Activated T-helper 1 cell treated with anti-CD3 and anti-CD28 coated beads, Interleukin-2, amount 50 U/mL, for 16 hours (primary cell): Measurements from ENCODE around the gene ZNF217.
"Not testable (repeated sequence)": the region's sequence is repeated elsewhere in the genome, so short reads cannot be mapped to it uniquely, and the experiment has no call there.

ENCODE experiments used
- DNase-seq, 2 donors: peaks; one replicate each; pipeline ENCODE4 v3.0.0-alpha.2; 2020; ENCODE audit warnings: low read depth in 1 of 2, low spot score in 1 of 2

The ZNF217 gene

DNA sequence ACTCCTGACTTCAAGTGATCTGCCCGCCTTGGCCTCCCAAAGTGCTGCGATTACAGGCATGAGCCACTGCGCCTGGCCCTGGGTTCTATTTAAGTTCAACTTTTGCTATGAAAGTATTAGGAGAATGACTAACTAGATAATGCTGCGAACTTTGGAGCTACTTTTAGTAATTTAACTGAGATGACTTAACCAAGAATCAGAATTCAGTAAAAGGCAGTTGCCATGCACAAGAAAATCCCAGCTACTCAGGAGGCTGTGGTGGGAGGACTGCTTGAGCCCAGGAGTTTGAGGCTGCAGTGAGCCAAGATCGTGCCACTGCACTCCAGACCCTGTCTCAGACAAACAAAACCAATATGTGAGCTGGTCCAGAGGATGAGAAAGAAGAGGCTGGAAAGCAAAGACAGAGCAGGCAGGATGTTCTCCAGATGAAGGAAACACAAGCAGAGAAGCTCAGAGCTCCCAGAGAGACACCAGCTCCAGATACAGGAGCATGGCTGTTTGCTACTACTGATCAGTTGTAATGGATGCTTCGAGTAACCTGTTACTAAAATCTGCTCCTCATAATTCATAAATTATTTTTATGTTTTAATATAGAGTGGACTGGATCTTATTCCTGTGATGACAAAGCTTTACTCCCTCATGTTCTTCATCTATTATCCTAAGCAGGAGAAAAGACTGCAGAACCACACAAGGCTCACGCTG is 23.9 kb downstream of the ZNF217 start:
- no peak for DNase-seq

DNA sequence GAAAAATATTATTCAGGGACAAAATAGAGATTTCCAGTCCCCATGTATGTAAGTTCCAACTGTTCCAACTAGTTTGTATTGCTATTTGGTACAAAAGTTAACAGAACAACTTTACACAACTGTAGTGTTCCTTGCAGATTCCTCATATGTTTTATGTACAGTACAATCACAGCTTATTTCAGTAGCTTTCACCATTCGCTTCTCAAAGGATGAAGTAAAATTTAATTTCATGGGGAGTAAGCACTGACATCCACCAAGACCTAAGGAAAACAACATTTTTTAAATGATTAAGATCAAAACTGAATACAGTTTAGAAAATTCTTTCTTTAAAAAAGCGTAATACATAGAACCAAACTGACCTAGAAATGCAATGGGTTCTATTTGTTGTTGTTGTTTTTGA is 24.6 kb downstream of the ZNF217 start:
- no peak for DNase-seq

DNA sequence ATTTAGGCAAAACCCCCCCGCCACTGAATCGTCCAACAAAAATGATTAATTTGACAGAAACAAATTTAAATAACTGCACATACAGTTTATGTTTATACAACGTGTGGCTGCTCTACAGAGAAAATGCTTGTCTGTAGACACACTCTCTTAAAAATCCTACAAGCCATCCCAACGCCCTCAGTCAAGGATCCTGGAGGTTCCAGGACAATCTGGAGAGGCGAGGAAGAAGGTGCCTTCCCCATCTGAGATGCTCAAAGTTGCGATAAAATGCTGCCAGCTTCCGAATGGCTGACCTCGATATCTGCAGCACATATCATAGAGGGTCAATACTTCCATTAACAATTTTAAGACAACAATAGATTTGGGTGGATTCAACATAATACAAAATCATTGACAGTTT is 25.3 kb downstream of the ZNF217 start:
- DNase-seq = no peak

DNA sequence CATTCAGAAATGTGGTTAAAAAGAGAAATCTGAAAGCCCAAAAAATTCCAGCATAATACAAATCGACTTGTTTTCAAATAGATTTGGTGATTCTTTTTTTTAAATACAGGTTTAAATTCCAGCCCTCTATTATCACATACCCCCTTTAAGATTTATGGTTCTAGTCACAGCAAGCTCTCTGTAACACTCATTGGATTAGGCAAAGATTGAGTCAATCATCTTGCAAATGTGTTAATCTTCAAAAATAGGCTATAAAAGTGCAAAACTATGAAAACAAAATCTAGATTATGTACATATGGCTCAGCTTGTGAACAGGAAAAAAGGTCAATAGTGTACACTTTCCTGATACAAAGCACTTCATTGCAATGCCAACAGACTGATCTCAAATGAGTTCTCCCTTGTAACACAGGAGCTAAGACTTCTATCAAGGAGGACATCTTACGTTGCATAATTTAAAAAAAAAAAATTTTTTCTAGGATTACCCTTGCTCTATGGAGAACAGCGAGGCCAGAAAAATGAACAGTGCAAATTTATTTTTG is 26.2 kb downstream of the ZNF217 start:
- DNase-seq = no peak

DNA sequence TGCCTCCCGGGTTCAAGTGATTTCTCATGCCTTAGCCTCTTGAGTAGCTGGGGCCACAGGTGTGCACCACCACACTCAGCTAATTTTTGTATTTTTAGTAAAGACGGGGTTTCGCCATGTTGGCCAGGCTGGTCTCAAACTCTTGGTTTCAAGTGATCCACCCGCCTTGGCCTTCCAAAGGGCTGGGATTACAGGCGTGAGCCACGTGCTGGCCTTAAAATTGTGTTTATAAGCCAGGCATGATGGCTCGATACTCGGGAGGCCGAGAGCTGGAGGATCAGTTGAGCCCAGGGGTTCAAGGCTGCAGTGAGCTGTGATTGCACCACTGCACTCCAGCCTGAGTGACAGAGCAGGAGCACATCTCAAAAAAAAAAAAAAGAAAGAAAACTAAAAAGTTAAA is 27.0 kb downstream of the ZNF217 start:
- DNase-seq = not testable (repeated sequence)

DNA sequence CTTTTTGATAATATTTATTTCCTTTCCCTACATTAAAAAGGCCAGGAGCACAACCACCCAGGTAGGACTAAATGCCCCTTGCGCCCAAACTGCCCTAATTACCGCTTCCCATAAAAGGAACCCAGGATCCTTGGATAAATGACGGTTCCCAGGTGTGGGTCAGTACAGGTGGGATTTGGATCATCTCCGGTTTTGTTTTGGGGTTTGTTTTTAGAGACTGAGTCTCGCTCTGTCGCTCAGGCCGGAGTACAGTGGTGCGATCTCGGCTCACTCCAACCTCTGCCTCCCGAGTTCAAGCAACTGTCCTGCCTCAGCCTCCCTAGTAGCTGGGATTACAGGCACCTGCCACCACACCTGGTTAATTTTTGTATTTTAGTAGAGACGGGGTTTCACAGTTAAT is 28.4 kb downstream of the ZNF217 start:
- DNase-seq = no peak

DNA sequence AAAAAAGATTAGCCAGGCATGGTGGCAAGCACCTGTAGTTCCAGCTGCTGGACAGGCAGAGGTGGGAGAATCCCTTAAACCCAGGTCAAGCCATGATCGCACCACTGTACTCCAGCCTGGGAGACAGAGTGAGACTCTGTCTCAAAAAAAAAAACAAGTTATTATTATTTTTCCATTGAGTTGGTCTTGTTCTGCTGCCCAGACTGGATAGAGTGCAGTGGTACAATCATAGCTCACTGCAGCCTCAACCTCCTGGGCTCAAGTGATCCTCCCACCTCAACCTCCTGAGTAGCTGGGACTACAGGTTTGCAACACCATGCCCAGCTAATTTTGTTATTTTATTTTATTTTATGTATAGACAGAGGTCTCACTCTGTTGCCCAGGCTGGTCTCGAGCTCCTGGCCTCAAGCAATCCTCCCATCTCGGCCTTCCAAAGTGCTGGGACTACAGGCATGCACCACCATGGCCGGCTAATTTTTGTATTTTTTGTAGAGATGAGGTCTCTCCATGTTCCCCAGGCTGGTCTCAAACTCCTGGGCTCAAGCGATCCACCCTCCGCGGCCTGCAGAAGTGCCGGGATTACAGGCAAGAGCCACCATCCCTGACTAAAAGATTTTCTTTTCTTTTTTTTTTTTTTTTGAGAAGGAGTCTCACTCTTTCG is 31.4 kb downstream of the ZNF217 start:
- not testable (repeated sequence) for DNase-seq

DNA sequence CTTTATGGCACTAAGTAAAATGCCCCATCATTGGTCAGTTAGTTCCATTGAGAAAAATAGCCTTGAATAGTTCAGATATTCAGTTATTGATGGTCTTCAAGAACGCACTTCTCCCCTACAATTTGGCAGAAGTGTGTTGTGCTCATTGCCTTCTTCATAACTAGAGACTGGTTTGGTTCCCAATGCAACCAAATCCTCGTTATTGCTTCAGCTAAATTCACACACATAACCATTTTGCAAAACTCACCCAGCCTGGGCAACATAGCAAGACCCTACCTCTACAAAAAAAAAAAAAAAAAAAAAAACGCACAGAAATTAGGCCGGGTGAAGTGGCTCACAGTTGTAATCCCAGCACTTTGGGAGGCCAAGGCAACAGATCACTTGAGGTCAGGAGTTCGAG is 32.1 kb downstream of the ZNF217 start:
- no peak for DNase-seq

DNA sequence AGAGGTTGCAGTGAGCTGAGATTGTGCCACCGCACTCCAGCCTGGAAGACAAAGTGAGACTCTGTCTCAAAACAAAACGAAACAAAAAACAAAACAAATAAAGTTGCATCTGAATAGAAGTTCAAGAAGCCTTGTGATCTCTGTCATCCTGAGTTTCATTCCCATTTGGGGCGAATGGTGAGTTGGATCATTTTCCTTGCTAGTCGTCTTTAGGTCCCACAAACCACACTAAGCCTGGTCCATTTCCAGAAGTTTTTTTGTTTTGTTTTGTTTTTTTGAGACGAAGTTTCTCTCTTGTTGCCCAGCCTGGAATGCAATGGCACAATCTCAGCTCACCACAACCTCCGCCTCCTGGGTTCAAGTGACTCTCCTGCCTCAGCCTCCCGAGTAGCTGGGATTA is 33.8 kb downstream of the ZNF217 start:
- DNase-seq = no peak

DNA sequence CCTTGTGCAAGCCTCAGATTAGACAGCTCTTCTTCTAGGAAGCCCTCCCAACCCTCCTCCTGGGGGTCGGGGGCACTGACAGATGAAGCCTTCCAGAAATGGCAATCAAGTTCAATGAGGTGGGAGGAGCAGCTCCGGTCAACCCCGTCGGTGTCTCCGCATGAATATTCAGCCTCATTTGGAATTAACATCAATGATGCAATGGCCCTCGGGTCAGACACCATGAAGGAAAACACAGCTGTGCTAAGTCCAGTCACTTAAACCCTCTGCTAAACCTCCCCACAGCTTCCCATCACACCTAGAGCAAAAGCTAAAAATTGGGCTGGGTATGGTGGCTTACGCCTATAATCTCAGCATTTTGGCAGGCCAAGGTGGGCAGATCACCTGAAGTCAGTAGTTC is 36.5 kb downstream of the ZNF217 start:
- no peak for DNase-seq

DNA sequence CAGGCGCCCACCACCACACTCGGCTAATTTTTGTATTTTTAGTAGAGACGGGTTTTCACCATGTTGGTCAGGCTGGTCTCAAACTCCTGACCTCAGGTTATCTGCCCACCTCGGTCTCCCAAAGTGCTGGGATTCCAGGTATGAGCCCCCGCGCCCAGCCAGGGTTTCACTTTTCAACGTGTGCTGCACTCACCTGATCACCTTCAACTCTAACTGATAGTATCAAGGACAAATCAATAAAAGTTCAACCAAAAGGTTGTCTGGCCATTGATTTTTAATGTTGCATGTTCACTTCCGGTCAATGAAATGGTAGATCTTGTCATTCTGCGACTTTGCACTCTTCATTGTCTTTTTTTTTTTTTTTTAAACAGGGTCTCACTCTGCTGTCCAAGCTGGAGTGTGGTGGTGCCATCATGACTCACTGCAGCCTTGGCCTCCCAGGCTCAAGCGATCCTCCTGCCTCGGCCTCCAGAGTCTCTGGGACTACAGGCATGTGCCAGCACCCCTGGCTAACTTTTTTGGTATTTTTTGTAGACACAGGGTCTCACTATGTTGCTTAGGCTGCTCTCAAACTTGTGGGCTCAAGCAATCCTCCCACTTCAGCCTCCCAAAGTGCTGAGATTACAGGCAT is 37.3 kb downstream of the ZNF217 start:
- no peak for DNase-seq

DNA sequence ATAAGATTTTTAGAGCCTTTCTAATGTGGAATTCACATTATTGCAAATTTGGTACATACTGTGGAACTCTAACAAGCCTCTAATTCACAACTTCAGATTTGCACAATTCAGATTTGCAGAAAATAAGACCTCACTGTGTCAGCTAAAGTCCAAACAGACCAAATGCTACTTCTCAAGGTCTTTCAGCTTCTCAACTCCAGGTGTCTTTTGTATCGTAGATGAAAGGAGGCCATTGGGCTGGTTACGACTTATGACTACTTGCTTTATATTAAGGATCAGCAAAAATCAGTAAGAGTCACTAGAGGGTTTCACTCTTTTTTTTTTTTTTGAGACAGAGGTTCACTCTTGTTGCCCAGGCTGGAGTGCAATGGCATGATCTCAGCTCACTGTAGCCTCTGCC is 37.8 kb downstream of the ZNF217 start:
- no peak for DNase-seq

DNA sequence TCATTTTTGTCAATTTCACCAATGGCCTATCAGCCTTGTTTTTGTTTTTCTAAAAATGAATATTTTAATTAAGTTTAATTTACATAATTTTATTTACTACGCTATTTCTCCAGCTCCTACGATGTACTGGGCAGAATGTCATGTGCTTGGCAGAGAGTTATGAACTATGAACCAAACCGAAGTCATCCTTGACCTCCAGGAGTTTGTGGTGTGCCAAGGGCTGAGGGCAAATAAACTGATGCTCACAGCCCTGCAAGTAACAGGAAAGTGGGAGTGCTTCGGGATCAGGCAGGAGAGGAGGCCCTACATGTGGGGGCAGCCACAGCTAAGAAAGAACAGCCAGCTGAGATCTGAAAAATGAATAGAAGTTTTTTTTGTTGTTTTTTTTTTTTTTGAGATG is 38.6 kb downstream of the ZNF217 start:
- no peak for DNase-seq

DNA sequence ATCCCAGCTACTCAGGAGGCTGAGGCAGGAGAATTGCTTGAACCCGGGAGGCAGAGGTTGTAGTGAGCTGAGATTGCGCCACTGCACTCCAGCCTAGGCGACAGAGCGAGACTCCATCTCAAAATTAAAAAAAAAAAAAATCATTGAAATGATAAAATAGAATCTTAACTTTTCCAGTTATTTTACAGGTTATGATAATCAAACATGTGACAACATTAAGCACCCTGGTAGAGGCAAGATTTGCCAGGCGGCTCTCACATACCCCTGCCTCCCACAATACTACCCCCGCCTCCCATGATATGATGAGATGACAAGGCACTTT is 41.1 kb downstream of the ZNF217 start:
- DNase-seq = not testable (repeated sequence)

DNA sequence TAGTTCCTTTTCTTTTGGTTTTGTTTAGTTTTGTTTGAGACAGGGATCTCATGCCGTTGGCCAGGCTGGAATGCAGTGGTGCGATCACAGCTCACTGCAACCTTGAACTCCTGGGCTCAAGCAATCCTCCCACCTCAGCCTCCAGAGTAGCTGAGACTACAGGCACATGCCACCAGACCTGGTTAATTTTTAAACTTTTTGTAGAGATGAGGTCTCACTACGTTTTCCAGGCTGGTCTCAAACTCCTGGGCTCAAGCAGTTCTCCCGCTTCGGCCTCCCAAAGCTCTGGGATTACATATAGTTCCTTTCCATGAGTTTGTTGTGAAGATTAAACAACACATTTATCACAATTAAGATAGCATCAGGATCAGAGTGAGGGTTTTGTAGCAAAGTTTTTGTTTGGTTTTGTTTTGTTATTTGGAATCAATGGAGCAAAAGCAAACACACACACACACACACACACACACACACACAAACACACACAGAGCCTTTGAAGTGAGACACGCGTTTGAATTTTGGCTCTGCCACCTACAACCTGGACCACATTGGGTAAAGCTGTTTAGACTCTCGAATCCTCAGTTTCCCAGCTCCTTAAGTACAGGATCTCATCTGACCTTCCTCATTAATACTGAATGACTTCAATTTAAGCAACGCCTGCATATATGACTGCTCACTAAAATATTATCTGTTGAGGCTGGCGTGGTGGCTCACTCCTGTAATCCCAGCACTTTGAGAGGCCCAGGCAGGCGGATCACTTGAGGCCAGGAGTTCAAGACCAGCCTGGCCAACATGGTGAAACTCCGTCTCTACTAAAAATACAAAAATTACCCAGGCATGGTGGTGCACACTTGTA is 41.7 kb downstream of the ZNF217 start:
- not testable (repeated sequence) for DNase-seq

DNA sequence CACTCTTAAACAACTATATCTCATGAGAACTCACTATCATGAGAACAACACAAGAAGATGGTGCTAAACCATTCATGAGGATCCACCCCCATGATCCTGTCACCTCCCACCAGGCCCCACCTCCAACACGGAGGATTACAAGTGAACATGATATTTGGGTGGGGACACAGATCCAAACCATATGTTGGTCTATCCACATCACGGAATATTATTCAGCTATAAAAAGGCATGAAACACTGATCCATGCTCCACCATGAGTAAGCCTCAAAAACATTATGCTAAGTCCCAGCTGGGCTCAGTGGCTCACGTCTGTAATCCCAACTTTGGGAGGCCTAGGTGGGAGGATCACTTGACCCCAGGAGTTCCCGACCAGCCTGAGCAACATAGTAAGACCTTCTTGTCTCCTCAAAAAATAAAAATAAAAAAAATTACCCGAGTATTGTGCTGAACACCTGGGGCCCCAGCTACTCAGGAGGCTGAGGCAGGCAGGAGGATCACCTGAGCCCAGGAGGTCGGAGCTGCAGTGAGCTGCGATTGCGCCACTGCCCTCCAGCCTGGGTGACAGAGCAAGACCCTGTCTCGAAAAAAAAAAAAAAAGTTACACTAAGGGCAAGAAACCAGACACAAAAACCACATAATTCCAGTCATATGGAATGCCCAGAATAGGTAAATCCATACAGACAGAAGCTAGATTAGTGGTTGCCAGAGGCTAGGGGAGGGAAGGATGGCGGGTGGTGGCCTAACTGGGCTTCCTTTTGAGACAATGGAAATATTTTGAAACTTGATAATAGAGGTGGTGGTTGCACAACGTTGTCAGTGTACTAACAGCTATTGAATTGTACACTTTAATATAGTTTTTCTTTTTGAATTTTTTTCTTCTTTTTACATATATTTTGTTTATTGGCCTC is 43.1 kb downstream of the ZNF217 start:
- no peak for DNase-seq

DNA sequence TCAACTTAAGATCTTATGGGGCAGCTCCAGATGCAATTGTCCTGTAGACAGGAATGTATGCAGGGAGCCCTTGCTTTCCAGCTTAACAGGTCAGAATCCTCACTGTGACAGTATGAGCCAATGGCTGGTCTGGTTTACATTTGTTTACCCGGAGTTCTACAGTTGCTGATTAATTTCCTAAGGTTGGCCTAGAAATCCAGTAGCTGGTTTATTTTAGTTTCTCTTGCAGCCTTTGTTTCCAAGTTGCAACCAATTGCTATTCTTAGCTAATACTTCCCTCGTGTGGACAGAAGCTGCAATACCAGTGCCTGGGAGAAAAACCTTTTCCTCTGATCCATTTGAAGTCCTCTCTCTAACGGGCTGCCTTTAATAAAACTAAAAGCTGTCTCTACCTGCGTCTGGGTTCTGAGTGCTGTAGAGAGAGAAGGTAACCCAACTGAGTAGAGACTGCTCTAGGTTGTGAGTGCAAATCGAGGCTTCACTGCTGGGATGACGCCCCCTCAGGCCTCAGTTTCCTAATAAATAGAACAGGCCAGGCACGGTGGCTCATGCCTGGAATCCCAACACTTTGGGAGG is 45.9 kb downstream of the ZNF217 start:
- DNase-seq = no peak

DNA sequence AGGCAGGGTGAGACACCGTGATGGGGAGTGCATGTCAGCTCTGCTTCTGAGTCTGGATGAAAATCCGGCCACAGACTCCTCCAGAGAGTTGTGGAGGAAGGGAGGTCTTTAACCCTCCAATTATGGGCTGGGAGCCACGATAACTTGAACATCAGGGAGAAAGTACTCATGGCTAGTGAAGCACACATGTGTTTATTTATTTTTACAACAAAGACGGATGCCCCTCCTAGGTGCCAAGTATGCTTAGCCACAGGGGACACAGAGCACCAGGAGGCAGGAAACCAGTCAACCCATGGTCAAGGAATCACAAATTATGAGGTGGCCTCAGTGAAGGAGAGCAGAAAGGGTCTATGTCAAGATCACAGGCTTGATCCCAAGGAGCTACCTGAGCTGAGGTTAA is 54.1 kb downstream of the ZNF217 start:
- no peak for DNase-seq

DNA sequence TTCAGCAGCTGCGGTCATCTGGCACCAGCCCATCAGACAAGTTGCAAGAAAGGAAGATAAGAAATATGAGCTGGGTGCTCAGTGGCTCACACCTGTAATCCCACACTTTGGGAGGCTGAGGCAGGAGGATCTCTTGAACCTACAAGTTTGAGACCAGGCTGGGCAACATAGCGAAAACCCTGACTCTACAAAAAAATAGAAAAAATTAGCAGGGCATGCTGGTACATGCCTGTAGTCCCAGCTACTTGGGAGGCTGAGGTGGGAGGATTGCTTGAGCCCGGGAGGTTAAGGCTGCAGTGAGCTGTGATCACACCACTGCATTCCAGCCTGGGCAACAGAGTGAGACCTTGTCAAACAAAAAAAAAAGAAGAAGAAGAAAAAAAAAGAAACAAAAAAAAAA is 57.3 kb downstream of the ZNF217 start:
- not testable (repeated sequence) for DNase-seq

DNA sequence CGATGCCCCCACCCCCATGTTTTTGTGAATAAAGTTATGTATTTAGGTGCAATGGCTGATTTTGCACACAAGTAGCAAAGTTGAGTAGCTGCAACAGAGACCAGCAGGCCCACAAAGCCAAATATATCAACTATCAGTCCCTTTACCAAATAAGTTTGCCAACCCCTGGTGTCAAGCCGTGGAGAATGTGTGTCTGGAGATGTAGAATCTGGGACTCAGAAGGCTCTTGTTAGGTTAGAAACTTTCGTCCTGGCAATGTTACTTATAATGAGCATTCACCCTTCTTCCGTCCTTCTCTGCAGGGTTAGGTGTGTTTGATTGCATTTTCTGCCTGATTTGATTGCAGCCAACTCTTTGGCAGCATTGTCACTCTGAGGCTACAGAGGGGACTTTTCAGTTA is 57.8 kb downstream of the ZNF217 start:
- no peak for DNase-seq
